Astrocyte of the spinal cord (primary cell): ENCODE data around the gene HHIPL1.

Source experiments
- DNase-seq: peaks from one replicate; pipeline ENCODE4 v3.0.0; 2011; ENCODE audit warnings: low read depth, low spot score
- H3K4me3 ChIP-seq: 2 replicates; pipeline ENCODE4 v1.5.1; 2011; ENCODE audit warnings: low read depth, mild to moderate bottlenecking, low read length, moderate library complexity
- CTCF ChIP-seq: IDR thresholded peaks from 2 replicates; pipeline ENCODE4 v1.5.1; 2012; ENCODE audit warnings: low read depth, mild to moderate bottlenecking, low read length, inconsistent platforms
- in situ Hi-C: cut with HindIII; loops from 2 replicates; pipeline ENCODE4 v1.10.0; 2017; ENCODE audit warnings: low sequenced_read_pairs

Gene HHIPL1

GRCh38 chr14:99717682-99718013, 72.7 kb downstream of the HHIPL1 start:
- H3K4me3 ChIP-seq, result no peak overlapping the region
- TF ChIP-seq CTCF, result no peak
- in situ Hi-C loops, result no loop called here
- DNase-seq, result no peak

GRCh38 chr14:99718031-99718810, 73.3 kb downstream of the HHIPL1 start:
- no peak overlapping the region for H3K4me3 ChIP-seq
- no peak for DNase-seq
- TF ChIP-seq CTCF, result no peak
- in situ Hi-C loops, result no loop called here

- H3K4me3 ChIP-seq, result no peak overlapping the region
- TF ChIP-seq CTCF, result no peak
- in situ Hi-C loops, result no loop called here
- no peak for DNase-seq
These were observed 73.9 kb downstream of the HHIPL1 start for GRCh38 chr14:99718811-99719192.

GRCh38 chr14:99720941-99721791, 76.2 kb downstream of the HHIPL1 start:
- TF ChIP-seq CTCF, result no peak
- no peak overlapping the region for H3K4me3 ChIP-seq
- in situ Hi-C loops, result no loop called here
- no peak for DNase-seq

- H3K4me3 ChIP-seq, result no peak overlapping the region
- in situ Hi-C loops, result no loop called here
- DNase-seq, result no peak
- no peak for TF ChIP-seq CTCF
These were observed 77.0 kb downstream of the HHIPL1 start for GRCh38 chr14:99721792-99722516.

- in situ Hi-C loops, result no loop called here
- TF ChIP-seq CTCF, result no peak
- no peak overlapping the region for H3K4me3 ChIP-seq
- no peak for DNase-seq
These were observed 77.8 kb downstream of the HHIPL1 start for GRCh38 chr14:99722741-99723140.
